Measurements from ENCODE around the gene ZNF805.
"Not testable (repeated sequence)": the region's sequence is repeated elsewhere in the genome, so short reads cannot be mapped to it uniquely, and the experiment has no call there.

ZNF805 gene

GRCh38 chr19:57240311-57241090 lies at the start of gene ZNF805:
Gene ZNF805 (plus strand): TSS chr19:57240632. CDS start chr19:57240892, 260 bp downstream.
- peak; percentile 42 for DNase-seq

- DNase-seq = peak; percentile 68
These were observed 49.0 kb upstream of the ZNF805 start, which contains the start of gene ZNF264 for GRCh38 chr19:57191141-57192076. Gene ZNF264 (plus strand): TSS chr19:57191500. CDS start chr19:57191914, 414 bp downstream.

- DNase-seq = no peak
These were observed 48.4 kb upstream of the ZNF805 start for GRCh38 chr19:57192077-57192420.

- no peak for DNase-seq
These were observed 47.4 kb upstream of the ZNF805 start for GRCh38 chr19:57192993-57193392.

GRCh38 chr19:57197874-57198273 lies 42.6 kb upstream of the ZNF805 start:
- not testable (repeated sequence) for DNase-seq

- DNase-seq = no peak
These were observed 38.3 kb upstream of the ZNF805 start for GRCh38 chr19:57202160-57202559.

- DNase-seq = no peak
These were observed 30.1 kb upstream of the ZNF805 start for GRCh38 chr19:57210381-57210780.

GRCh38 chr19:57212109-57212508 lies 28.3 kb upstream of the ZNF805 start:
- no peak for DNase-seq

GRCh38 chr19:57227502-57227901 lies 12.9 kb upstream of the ZNF805 start:
- no peak for DNase-seq

- DNase-seq = no peak
These were observed 8.7 kb upstream of the ZNF805 start for GRCh38 chr19:57231686-57232085.

GRCh38 chr19:57233207-57233606 lies 7.2 kb upstream of the ZNF805 start:
- DNase-seq = no peak

- no peak for DNase-seq
These were observed 486 bp upstream of the ZNF805 start for GRCh38 chr19:57239982-57240310.

GRCh38 chr19:57241176-57241575 lies 744 bp downstream of the ZNF805 start:
- no peak for DNase-seq

- no peak for DNase-seq
These were observed 2.4 kb downstream of the ZNF805 start for GRCh38 chr19:57242821-57243220.

- no peak for DNase-seq
These were observed 4.1 kb downstream of the ZNF805 start for GRCh38 chr19:57244513-57244912.

- no peak for DNase-seq
These were observed 4.6 kb downstream of the ZNF805 start for GRCh38 chr19:57245066-57245465.

GRCh38 chr19:57245959-57246358 lies 5.5 kb downstream of the ZNF805 start:
- DNase-seq = no peak

- DNase-seq = no peak
These were observed 8.2 kb downstream of the ZNF805 start for GRCh38 chr19:57248646-57249045.

- DNase-seq = no peak
These were observed 8.9 kb downstream of the ZNF805 start for GRCh38 chr19:57249329-57249728.

GRCh38 chr19:57253767-57254166 lies 13.3 kb downstream of the ZNF805 start:
- DNase-seq = not testable (repeated sequence)

- no peak for DNase-seq
These were observed 21.6 kb downstream of the ZNF805 start for GRCh38 chr19:57262044-57262443.

GRCh38 chr19:57263244-57263741 lies 22.9 kb downstream of the ZNF805 start:
- DNase-seq = no peak

GRCh38 chr19:57267291-57267690 lies 26.9 kb downstream of the ZNF805 start:
- no peak for DNase-seq
